Dedifferentiated amniotic fluid mesenchymal stem cell (primary cell): ENCODE data around the gene DCAF17.
"Not testable (repeated sequence)": the region's sequence is repeated elsewhere in the genome, so short reads cannot be mapped to it uniquely, and the experiment has no call there.

Experiments
- DNase-seq: peaks from one replicate; pipeline ENCODE4 v3.0.0-alpha.2; 2016; ENCODE audit errors: extremely low spot score

The DCAF17 gene

DNA sequence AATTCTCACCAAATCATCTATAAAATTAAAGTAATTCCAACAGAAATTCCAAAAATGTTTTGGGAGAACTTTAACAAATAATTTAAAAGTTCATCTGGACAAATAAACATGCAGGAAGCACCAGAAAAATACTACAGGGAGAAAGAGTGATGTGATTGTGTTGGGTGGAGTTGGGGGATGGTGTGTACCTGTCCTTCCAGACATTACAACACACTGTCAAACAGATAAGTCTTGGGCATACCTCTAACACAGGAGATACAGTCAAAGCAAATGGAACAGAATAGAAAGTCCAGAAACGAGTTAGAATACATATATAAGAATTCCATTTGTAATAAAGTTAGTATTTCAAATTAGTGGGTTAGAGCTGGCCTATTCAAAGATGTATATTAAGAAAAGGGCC is 22.8 kb upstream of the DCAF17 start:
- DNase-seq: no peak

DNA sequence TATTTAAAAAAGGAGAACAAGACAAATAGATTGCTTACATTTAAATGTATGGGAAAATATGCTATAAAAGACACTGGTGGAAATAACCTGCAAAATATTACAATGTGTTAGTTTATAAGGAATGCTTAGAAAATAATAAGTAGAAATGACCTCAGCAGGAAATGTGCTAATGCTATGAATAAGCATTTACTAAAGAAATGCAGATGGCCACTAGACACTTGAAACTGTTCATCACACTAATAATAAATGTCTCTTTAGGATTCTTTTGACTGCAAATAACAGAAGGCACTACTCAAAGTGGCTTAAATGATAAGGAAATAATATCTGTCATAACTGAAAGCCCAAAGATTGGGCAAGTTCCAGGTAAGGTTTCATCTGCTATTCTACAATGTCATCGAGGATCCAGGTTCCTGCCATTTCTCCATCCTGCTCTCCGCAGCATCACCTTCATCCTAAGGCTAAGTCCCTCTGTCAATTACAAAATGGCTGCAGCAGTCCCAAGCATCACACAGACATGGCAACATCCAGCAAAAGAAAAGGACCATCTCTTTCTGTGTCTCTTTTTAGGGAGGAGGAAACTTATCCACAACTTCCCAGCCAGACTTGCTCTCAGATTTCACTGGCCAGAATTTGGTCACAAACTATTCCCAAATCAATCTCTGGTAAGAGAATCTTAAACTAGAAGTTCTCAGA is 22.1 kb upstream of the DCAF17 start:
- no peak for DNase-seq

DNA sequence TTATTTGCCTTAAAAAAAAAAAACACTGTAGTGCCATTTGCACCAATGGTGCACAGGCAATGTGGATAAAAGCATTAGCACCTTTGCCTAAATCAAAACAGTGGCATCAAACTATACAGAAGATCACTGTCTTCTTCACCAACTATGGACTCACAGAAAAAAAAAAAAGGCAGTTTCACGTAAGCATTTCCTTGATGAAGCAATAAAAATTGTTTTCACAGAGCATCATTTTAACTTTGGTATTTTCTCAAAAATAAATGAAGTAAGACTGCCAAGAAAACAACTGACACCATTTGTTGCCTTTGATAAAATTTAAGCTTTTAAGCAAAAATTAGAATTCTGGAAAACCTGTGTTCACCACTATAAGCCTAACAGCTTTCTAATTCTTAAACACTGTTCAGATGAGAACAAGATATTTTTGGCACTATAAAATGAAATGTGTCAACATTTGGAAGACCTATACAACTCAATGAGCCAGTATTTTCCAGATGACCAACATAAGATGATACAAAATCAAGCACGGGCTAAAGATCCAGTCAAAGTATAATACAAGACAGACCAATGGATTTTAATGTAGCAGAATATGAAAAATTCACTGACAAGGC is 21.4 kb upstream of the DCAF17 start:
- no peak for DNase-seq

DNA sequence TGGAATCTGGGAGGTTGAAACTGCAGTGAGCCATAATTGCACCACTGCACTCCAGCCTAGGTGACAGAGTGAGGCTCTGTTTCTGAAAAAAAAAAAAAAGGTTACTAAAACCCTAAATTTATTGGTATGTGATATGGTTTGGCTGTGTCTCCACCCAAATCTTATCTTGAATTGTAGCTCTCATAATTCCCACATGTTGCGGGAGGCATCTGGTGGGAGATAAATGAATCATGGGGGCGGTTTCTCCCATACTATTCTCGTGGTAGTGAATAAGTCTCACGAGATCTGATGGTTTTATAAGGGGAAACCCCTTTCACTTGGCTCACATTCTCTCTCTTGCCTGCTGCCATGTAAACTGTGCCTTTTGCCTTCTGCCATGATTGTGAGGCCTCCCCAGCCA is 19.4 kb upstream of the DCAF17 start:
- not testable (repeated sequence) for DNase-seq

DNA sequence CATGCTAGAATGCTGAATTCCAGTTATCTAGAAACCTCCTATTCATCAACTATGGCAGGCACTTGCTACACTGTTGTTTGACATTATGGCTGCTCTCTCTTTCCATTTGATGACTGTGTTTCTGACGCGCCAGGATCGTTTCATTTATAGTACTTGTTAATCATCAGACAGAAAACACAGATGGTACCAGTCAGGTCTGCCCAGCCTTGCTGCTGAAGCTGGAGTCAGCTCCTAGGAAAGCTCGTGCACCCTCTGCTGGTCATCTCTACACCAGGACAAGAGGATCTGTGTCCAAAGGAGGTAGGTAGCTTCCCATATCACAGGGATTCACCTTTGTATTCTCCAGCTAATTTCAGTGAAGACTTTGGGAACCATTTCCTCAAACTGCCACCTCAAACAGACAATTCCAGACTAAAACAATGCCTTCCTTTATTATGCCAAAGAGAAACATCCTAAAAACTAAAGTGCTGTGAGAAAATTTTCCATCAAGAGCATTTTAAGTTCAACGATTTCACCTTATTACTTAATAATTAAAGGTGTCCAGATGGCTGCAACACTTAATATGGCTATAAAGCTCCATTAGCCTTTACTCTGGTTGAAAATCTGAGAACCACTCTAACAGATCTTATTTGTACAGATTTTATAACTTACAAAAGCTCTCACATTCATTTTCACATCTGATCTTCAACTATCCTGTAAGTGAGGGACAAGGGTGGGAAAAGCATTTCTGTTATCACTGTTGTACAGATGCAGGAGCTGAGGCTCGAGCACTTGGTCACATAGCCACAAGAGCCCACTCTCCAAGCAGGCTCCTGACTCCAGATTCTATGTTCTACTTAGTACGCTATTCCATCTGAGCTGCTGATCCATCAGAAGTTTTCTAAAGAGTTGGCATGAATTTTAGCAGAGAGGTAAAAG is 17.8 kb upstream of the DCAF17 start:
- peak; percentile 95 for DNase-seq

DNA sequence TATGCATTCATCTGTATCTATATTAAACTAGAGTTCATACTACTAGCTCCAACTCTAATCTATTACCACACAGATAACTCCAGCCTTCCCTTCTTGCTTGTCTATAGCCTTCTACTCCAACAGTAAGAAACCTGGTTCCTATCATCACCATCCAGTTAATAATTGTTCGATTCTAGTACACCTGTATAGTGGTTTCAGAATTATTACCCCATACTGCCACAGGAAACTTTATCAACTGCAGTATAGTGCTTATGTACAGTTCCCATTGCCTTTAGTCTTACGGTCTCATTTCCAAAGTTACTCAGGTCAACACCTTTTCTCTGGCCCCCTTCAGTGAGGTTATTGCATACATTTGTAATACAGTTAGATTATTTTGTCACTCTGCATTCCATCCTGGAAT is 14.7 kb upstream of the DCAF17 start:
- DNase-seq: no peak

DNA sequence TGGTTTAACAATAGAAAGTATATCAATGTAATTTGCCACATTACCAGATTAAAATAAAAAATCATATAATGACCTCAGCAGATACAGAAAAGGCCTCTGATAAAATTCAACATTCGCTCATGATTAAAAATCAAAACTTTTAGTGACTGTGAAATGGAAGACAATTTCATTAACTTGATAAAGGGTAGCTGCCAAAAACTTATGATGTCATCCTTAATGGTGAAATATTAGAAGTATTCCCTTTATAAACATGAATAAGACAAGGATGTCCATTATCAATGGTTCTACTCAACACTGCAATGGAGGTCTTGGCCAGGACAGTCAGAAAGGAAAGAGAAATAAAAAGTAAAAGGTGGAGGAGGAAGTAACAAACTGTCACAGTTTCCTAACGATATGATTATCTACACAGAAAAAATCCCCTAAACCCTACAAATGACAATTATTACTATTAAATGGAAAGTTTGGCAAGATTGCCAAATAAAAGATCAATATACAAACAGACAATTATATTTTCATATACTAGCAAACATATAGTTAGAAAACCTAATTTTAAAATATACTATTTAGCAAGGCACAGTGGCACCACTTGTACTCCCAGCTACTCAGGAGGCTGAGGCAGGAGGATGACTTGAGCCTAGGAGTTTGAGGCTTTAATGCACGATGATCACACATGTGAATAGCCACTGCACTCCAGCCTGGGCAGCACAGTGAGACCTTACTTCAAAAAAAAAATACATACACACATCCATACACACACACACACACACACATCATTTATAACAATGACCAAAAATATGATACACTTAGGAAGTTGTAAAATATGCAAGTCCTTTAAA is 13.1 kb upstream of the DCAF17 start:
- no peak for DNase-seq

DNA sequence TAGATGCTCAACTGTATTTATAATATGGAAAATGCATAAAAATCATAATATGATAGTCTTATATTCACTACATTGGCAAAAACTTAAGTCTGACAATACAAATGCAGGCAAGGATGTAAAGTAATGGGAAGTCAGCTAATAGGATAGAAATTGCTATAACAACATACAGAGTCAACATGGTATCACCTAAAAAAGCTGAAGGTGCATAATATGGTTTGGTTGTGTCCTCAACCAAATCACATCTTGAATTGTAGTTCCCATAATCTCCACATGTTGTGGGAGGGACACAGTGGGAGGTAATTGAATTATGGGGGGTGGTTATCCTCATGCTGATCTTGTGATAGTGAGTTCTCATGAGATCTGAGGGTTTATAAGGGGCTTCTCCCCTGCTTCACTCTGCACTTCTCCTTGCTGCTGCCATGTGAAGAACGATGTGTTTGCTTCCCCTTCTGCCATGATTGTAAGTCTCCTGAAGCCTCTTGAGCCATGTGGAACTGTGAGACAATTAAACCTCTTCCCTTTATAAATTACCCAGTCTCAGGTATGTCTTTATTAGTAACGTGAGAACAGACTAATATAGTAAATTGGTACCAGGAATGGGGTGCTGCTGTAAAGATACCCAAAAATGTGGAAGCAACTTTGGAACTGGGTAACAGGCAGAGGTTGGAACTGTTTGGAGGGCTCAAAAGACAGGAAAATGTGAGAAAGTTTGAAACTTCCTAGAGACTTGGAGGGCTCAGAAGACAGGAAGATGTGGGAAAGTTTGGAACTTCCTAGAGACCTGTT is 11.1 kb upstream of the DCAF17 start:
- DNase-seq: not testable (repeated sequence)

DNA sequence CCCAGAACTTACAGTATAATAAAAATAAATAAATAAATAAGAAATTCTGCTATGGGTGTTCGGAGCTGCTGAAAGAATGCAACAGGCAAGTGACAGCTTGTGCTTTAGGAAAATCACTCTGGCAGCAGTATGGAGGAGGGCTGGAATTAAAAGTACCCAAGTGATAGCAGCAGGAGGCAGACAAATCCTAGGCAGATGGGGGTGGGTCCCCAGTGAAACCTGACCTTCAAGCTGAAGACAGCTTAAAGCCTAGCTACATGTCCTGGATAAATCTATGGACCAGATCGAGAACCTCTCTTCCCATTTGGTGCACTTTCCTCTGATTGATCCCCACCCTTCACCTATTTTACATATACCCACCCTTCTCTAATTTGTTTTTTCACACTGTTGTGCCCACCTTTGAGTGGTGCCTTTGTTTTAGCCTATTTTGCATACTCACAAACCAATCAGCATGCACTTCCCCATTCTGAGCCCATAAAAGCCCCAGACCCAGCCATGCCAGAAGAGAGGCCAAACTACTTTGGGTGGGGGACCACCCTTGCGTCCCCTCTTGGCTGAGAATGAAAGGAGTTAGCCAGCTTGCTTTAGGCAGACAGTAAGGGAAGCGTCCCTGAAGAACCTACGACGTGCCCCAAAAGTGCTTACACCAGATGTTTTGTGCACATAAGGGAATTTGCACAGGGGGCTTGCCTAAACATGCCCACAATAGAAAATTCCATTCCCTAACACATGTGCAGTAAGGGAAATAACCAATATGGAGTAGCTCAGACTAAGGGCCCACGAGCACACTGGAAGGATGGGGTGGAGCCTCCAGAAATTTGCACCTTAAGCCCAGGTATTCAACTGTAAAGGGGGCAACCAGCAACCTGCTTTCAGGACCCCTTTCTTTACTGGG is 3.3 kb upstream of the DCAF17 start:
- DNase-seq: no peak

DNA sequence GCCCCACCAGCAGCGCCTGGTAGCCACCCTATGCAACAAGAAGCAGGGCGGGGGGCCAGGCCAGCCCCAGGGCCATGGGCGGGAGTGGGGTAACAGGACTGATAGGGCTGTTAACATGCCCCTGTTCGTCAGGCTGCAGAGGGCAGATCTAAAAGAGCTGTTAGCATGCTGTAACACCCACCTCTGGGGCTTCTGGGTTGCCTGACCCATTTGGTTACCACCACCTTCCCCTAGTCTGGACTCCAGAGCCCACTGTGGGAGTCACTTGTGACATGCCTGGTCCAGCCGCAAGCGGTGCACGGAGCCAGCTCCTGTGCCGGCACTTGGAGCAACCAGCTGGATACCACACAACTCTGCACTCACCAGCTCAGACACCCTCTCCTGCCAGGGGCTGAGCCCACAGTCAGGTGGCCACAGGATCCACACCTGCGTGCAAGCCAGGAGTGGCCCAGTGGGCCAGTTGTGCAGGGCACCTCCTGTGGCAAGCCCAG is 2.3 kb upstream of the DCAF17 start:
- DNase-seq: no peak

DNA sequence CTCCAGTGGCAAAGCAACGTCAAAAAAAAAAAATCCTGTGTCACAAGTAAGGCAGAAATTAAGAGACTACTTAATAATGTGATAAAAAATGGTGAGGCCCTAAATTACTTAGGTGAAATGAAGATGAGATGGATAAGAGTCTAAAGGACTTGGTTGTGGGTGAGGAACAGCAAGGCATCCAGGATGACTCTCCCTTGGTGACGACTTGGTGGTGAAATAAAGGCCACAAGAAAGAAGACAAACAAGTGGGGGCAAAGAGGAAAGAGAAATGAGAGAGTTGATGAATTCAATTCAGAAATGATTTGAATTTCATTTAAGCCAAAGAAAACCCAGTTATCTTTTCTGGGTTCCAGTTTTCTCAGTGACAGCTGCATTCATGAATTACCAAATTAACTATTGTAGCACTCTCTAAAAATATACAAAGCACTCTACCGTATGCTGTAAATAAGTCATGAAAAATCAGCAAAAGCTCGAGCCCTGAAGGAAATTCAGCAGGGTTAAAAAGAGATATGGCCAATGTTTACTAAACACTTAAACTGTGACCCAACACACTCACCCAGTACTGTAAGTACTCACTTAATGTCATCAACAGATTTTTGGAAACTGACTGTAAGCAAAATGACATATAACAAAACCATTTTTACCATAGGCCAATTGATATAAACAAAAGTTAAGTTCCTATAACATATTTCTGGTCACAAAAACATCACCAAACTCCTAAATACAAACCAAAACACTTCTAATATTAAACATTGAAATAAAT is 1.6 kb upstream of the DCAF17 start:
- DNase-seq: no peak

DNA sequence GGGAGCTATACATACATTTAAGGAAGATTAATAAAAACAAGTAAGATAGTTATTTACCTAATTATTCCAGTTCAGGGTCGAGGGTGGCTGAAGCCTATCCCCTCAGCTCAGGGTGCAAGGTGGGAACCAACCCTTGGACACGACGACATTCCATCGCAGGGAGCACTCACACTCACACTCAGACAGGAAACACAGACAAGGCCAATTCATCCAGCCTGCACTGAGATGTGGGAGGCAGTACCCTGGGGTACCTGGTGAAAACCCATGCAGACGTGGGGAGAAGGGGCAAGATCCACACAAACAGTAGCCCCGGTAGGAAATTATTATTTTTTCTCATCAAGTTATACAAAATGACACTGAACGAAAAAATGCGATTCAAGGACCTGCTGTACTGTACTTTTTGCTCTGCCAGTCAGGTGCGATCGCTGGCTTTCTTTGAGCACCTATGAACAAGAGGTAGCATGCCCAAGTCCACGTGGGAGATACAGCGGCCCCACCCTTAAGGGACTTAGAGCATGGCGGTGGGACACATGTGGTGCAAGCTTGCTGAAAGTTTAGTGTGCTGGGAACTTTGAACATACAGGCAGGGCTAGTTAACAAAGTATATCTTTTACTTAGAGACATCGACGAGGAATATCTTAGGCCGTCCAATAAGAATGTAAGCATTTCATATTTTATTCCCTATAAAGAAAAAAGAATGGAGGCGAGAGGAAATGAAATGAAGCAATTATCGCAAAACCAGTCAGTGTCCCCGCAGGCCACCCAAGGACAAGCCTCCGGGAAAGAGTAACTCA is 860 bp upstream of the DCAF17 start:
- no peak for DNase-seq

DNA sequence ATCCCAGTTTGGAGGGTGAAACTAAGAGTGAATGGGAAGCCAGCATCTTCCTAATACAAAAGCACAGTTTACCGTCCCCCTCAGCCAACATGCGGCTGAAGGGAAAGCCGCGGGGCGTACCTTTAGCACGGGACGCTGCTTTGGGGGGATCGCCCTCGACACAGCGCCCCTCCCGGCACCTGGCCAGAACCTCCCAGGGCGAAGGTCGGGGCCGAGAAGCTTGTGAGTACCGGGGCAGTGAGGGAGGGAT is 338 bp upstream of the DCAF17 start, which contains the start of gene METTL8:
METTL8 (minus strand) TSS at position 228 of the 250 bp plus-strand sequence. CDS start 41,805 bp downstream, outside the sequence.
- no peak for DNase-seq

DNA sequence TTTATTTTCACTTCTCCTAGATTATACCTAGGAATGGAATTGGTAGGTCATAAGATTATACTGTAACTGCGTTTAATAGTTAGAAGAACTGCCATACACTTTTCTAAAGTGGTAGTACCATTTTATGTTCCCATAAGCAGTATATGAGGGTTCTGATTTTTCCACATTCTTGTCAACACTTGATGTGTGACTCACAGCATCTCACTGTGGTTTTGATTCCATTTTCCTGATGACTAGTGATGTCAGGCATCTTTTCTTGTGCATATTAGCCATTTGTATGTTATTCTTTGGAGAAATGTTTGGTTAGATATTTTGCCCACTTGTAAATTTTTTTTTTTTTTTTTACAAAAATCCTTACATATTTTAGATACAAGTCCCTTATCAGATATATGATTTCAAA is 2.3 kb downstream of the DCAF17 start:
- no peak for DNase-seq

DNA sequence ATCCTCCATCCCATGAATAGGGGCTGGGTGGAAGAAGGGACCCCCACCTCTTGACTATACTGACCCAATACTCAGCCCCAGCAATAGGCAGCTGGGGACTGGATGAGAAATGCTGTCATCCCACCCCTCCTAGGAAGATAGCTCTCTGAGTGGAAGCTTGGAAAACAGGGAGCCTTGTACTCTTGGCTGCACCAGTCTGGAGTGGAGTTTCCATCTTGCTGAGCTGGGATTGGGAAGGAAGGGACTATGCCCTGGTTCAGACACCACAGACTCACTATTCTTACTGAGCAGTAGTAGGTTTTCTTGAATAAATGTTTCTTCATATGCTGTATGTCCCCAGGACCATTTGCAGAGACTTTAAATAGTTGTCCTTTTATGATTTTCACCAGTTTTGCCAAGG is 7.4 kb downstream of the DCAF17 start:
- DNase-seq: no peak

DNA sequence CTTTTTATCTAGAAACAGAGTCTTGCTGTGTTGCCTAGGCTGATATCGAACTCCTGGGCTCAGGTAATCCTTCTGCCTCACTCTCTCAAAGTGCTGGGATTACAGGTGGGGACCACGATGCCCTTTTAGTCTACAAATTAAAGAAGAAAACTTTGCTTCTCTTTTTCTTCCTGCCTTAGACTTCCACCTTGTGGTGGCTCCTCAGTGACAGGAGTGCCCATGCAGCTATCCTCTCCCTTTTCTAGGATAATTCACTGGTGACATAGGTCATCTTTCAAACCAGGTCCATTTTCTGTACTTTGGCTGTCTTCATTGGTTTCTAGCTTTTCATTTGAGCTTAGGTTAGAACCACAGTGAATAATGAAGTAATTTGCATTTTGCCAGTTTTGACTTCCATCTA is 13.6 kb downstream of the DCAF17 start:
- DNase-seq: no peak

DNA sequence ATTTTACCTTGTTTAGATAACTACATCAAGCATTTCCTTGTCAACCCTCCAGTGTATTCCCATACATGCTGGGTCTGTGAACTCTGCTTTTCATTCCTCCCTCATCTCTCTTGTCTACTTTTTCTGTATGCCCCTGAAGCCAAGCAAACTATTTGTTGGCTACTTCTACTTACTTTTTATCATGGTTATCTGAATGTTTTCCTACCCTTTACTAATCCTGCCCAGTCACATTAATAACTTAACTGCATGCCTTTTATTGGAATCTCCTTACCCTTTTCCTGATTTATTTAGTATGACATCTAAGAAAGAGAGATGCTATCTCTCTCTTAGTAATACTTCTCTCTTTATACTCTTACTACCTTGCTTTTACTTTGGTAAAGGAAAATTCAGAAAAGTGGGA is 17.0 kb downstream of the DCAF17 start:
- DNase-seq: no peak

DNA sequence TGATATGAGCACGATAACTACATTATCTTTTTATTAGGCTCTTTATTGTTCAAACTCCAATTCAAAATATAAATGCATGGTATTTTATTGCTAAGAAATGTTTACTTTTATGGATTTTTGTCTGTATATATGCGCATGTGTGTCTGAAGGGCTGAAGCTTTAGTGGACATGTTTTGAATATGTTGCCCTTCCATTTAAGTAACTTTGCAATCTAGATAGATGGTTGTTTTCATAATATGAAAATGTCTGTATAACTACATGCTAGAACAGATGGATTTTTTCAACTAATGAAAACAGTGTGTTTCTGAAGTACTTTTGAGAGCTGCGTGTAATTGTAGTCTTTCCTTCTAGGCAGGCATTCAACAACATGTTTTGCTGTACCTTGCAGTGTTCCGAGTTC is 18.7 kb downstream of the DCAF17 start:
- DNase-seq: no peak
